GM21528 (cell line): ENCODE results near the gene ABCB11.
"Not testable (repeated sequence)": the region's sequence is repeated elsewhere in the genome, so short reads cannot be mapped to it uniquely, and the experiment has no call there.

Experiments used
- ATAC-seq: cut with Tn5 transposase; IDR thresholded peaks from one replicate; pipeline ENCODE4 v1.9.1; 2021; ENCODE audit warnings: mild to moderate bottlenecking, moderate library complexity; ENCODE audit not compliant: unreplicated experiment, low FRiP score

ABCB11 gene

DNA sequence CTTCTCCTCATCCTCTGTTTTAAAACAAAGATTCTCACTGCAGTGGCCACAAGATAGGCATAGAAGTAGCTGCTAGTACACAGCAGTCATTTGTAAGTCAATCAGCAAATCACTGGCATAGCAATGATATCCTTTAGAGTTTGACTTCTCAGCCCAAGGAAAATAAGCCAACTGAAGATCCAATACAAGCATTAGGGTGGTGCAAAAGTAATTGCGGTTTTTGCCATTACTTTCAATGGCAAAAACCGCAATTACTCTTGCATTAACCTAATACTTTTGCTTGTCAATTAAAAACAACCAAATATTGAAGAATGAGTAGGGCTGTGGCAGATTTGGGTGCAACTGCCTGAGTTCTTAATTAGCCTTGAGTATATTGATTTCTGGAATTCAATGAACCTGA, 127.2 kb downstream of the ABCB11 start:
- no peak for ATAC-seq

GRCh38 chr2:168901003-168901402, 130.1 kb downstream of the ABCB11 start, which contains the start of gene G6PC2:
Gene G6PC2, plus strand, starts transcription at chr2:168901291. Its CDS starts 41 bp downstream, at chr2:168901332.
- no peak for ATAC-seq

GRCh38 chr2:168897449-168897848, 133.7 kb downstream of the ABCB11 start:
- no peak for ATAC-seq

DNA sequence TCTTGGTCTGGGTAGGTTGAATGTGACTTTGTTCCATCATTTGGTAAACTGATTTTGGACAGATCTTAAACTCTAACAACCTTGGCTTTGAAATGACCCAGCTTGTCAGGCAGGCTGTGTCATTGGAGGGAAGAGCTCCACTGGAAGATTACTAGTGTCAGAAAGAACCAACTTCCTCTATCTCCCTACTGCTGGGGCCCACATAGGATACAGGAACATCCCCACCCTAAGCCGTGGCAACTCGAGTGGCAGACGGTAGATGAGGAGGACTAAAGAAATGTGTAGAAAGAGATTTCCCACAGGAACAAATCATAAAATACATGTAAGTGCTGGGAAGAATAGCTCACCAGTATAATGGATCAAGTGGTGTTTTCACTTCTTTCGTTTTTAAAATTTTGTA, 134.3 kb downstream of the ABCB11 start:
- no peak for ATAC-seq

- no peak for ATAC-seq
These were observed 135.4 kb downstream of the ABCB11 start for GRCh38 chr2:168895771-168896170.

GRCh38 chr2:168894720-168895119, 136.4 kb downstream of the ABCB11 start:
- ATAC-seq, result no peak

GRCh38 chr2:168894101-168894500, 137.0 kb downstream of the ABCB11 start:
- no peak for ATAC-seq

DNA sequence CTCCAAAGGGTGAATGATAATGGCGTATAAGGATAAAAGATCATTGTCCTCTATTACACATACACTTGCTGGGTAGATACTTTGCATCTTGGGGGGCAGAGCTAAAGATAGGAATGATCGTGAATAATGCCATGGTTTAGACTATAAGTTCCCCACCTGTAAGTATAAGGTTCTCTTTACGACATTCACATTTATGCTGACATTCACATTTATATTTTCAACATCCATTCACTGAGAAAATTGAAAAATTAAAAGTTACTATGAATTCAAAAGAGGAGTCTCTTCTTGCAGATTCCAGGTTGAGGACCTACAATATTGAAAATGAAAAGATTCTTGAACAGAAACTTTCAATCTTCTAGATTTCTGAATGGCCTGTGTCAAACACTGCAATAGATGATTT, 138.8 kb downstream of the ABCB11 start:
- no peak for ATAC-seq

DNA sequence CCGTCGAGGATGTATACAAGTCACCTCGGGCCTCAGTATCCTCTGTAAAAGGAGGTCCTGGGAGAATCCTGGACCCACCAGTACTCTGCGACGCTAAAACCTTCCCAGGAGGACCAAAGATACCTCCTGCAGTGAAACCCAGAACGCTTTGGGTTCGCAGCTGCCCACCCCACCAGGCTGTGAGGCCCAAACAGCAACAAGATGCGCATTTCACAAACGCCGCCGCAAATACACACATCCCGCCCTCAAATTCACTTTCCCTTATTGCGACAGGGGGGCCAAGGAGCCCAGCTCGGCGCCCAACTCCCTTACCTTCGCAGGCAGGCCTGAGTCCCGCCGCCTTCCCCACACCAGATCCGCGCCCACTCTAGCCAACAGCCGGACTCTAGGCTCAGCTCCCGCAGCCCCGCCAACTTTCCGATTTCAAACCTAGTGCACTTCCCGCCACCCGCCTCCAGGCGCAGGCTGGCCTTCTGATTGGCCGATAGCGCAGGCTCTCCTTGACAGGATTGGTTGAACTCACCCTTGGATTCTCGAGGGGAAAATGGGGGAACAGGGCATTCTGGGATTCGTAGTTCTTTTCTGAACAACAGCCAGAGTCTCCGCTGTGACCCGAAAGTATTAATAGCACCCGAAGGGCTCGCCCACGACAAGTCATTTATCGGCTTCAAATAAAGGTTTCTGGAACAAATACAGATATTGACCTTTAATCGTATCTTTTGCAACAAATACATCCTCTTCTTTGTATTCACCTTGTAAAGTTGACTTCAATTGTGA, 140.9 kb downstream of the ABCB11 start, which contains the start of gene SPC25:
TSS of gene SPC25 (minus strand) at position 425 of the 777 bp plus-strand sequence. CDS start 911 bp downstream, outside the sequence.
- ATAC-seq, result peak; percentile 99

- no peak for ATAC-seq
These were observed 141.5 kb downstream of the ABCB11 start for GRCh38 chr2:168889635-168890005.

GRCh38 chr2:168884975-168885374, 146.1 kb downstream of the ABCB11 start:
- ATAC-seq, result no peak

GRCh38 chr2:168882163-168882562, 149.0 kb downstream of the ABCB11 start:
- not testable (repeated sequence) for ATAC-seq

GRCh38 chr2:168874368-168875054, 156.6 kb downstream of the ABCB11 start:
- no peak for ATAC-seq

GRCh38 chr2:168870824-168871223, 160.3 kb downstream of the ABCB11 start:
- not testable (repeated sequence) for ATAC-seq
